HG02885 (cell line): Measurements from ENCODE around the gene GALNT1.
"Not testable (repeated sequence)": the region's sequence is repeated elsewhere in the genome, so short reads cannot be mapped to it uniquely, and the experiment has no call there.

ENCODE experiments used
- ATAC-seq: cut with Tn5 transposase; IDR thresholded peaks from one replicate; pipeline ENCODE4 v1.9.1; 2021; ENCODE audit warnings: mild to moderate bottlenecking; ENCODE audit not compliant: unreplicated experiment, poor library complexity

GALNT1 gene

GRCh38 chr18:35581546-35581897 is at the start of gene GALNT1:
GALNT1 (plus strand) TSS chr18:35581740; CDS start chr18:35654663, 72,923 bp downstream.
- ATAC-seq: peak; percentile 27

- ATAC-seq: no peak
Measured at GRCh38 chr18:35533916-35534405, 47.6 kb upstream of the GALNT1 start.

DNA sequence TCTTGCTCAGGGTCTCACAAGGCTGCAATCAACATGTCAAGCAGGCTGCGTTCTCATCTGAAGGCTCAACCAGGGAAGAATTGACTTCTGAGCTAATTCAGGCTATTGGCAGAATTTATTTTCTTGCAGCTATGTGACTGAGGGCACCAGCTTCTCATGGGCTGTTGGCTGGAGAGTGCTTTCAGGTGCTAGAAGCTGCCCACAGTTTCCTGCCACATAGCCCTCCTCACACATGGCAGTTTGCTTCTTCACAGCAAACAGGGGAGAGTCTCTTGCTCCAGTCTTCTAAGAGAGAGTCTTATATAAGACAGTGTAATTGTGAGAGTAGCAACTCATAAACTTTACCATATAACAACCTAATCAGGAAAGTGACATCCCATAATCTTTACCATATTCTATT is 46.2 kb upstream of the GALNT1 start:
- no peak for ATAC-seq

DNA sequence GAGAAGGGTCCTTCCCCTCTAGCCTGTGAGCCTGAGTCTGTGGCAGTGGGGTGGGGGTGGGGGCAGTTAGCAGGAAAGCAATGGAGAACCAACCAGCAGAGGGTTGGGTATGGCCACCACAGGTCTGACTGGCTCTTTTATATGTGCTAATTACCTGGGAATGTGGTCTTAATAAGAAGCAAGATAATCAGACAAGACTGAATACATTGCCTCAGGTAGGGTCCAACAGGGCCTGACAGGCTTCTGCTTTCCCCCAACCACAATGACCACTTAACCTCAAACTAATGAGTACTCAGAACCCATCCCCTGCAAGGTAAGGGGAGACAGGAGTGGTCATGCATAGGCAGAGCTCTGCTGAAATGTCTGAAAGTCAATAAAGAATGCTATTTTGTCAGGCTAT is 39.2 kb upstream of the GALNT1 start:
- ATAC-seq: no peak

- ATAC-seq: no peak
Measured at GRCh38 chr18:35547008-35547605, 34.4 kb upstream of the GALNT1 start.

DNA sequence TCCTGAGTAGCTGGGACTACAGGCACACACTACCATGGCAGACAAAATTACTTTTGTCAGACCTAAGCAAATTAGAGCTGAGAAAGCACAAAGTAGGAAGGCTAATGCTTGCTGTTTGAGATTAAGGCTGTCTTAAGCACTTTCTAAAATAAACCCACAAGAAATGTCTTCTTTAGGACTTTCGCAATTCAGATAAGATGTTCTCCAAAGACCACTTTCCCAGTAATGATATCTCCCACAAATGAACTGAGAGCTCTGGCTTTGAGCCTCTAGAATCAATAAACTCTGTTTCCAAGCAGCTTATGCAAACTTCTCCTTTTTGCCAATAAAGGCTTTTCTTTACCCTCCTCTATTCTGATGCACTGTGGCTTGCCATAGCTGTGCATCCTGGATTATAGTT is 32.0 kb upstream of the GALNT1 start:
- ATAC-seq: no peak

DNA sequence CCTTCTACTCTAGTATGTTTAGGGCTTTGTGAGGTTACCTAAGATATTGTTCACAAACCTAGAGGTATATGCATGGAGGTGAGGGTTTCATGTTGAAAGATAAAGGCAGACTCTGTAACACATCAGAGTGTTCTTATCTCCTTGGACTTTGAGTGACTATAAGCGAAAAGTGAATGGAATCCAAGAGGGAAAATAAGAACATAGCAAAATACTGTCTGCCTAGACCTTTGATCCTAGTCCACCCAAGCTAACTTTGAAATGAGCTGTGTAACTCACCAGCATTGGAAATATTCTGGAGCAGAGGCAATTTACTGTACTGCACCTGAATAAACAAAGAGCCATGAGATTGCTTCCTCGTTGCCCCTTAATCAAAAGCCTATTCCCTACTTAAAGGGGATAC is 28.2 kb upstream of the GALNT1 start:
- no peak for ATAC-seq

DNA sequence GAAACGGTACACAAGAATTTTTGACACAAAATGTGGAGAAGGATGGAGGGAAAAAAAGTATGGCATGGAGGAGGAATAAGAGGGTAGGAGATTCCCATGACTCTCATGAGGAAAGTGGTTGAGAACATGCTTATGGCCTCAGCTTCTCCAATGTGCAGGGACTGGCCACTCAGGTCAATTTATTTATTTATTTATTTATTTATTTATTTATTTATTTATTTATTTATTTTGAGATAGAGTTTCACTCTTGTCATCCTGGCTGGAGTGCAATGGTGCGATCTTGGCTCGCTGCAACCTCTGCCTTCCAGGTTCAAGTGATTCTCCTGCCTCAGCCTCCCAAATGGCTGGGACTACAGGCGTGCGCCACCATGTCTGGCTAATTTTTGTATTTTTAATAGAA is 26.0 kb upstream of the GALNT1 start:
- not testable (repeated sequence) for ATAC-seq

DNA sequence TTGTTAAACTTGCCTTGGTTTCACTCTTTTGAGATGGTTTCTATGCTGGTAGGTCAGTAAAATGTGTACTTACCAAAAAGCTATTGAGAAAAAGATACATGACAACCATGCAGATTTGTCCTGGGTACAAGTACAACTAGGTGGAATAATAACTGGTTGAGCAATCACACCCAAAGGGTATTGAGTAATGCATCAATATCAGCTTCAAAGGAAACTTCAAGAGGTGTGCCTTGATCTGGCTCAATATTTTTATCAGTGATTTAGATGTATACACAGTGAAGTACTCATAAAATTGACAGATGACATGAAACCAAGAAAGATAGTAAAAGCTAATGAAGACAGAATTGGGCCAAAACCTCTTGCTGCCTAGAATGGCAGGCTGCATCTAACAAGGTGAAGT is 21.7 kb upstream of the GALNT1 start:
- ATAC-seq: no peak

GRCh38 chr18:35564795-35565453 is 16.6 kb upstream of the GALNT1 start:
- peak; percentile 85 for ATAC-seq

DNA sequence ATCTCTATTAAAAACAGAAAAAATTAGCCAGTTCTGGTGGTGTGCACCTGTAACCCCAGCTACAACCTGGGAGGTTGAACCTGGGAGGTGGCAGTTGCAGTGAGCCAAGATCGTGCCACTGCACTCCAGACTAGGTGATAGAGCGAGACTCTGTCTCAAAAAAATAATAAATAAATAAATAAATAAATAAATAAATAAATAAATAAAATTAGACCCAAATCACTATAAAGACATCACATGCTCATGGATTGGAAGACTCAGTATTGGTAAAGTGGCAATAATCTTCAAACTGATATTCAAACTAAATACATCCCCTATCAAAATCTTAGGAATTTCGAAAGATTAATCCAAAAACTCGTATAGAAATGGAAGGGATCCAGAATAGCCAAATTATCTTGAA is 15.5 kb upstream of the GALNT1 start:
- ATAC-seq: no peak

DNA sequence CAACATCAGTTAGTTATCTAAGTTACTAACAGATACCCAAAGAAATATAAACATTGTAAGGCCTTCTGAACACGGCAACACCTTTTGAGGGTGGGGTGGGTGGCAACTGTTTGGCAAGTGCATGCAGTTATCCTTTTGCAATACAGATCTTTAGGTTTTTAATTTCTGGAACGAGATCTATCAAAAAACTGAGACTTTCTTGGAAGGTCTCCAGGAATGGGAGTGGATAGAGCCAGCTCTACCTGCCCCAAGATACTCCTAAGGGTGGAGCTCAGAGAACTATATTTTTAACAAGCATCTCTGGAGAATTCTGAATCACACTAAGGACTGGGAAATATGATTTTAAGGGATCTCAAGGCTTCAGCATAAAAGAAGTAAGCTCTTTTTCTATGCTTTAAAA is 11.4 kb upstream of the GALNT1 start:
- ATAC-seq: no peak

- no peak for ATAC-seq
Measured at GRCh38 chr18:35571138-35571537, 10.4 kb upstream of the GALNT1 start.

- ATAC-seq: no peak
Measured at GRCh38 chr18:35572644-35573043, 8.9 kb upstream of the GALNT1 start.

DNA sequence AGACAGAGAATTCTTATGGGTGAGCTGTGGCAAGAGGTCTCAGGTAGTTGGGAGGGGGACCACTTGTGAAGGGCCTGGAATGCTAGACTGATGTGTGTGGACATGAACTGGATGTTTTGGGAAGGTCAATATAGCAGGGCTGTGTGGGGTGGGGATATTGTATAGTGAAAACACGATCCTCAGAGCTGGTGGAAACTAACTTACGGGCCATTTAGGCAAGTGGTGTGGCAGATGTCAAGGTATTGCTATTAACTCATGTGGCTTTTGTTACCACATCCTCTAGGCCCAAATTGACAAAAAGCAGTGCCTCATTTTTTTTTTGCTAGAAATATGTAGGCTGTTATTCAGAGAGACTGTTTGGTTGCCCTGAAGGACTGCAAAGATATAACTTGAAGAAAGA is 8.0 kb upstream of the GALNT1 start:
- peak; percentile 55 for ATAC-seq

- ATAC-seq: not testable (repeated sequence)
Measured at GRCh38 chr18:35576240-35576845, 5.2 kb upstream of the GALNT1 start.

- peak; percentile 49 for ATAC-seq
Measured at GRCh38 chr18:35577045-35577848, 4.3 kb upstream of the GALNT1 start.

- no peak for ATAC-seq
Measured at GRCh38 chr18:35578481-35578880, 3.1 kb upstream of the GALNT1 start.

GRCh38 chr18:35578936-35579335 is 2.6 kb upstream of the GALNT1 start:
- ATAC-seq: no peak

DNA sequence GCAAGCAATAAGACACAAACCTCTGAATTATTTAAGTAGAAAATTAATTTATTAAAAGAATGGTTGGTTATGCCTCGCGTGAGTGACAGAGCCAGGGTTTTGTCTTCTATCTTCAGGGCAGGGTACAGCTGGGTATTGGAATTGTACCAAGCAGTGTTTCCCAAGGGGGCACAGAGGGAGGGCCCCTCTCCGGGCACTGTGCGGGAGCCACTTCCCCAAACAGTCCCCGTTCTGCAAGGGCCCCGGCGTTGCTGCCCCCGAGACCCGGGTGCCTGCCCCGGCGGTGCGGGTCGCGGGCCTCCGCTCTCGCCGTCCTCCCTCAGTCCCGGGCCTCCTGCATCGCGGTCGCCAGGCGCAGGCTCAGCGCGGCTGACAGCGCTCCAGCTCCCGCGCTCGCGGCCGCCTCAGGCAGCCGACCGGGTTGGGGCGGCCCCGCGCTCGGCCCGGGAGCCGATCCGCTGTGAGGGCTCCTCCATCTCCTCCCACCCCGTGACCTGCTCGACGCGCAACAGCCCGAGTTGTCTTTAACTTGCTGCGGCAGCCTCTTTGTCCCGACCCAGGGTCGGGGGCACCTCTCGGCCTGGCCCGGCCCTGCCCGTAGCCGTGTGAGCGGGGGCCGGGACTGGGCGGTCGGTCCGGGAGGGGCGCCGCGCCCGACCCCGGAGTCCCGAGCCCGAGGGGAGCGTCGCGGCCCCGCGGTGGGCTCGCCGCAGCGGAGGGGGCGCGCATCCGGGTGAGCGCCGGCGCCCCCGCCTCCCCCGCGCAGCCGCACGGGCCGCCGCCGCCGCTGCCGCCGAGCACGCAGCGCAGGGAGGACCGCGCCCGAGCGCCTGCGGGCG is 620 bp upstream of the GALNT1 start:
- peak; percentile 54 for ATAC-seq
